NOMO-1 (cell line): ENCODE results near the gene CUL3.
A peak's percentile ranks its signal among the peaks of the same experiment; 100 is the strongest.
"Not testable (repeated sequence)": the region's sequence is repeated elsewhere in the genome, so short reads cannot be mapped to it uniquely, and the experiment has no call there.

ENCODE experiments used
- DNase-seq, 2 experiments: peaks; one replicate each; lab custom pipeline; 2025; ENCODE audit not compliant: unreplicated experiment in 2 of 2; lab: John Stamatoyannopoulos, UW

CUL3 gene

DNA sequence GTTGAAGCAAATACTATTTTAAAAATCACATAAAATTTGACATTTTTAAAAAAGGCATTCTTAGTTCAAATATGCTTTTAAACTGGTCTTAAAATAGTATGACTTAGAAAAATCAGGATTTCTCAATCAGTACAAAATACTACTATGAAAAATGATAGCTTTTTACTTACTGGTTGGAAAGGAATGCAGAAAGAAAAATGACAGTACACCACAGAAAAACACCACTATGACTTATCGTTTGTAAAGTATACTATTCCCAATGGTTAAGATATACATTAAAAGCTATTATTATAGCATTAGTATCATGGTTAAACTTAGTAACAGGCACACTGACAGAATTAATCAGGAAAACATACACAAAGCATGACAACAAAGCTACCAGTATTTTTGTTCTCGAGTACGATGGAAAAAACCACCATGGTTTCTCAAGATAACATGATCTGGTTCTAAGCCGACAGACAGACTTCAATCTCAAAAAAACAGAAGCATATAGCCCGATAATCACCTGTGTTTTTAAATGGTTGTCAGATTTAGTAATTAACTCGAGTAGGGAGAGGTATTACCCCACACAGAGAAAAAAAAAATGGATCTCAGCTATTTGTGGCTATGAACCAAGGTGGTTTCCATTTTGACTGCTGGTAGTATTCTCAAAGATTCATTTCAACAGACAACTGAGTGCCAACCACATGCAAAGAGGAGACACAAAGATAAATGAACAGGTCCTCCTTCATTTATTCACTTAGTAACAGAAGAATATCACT, 39.1 kb downstream of the CUL3 start:
- no peak for DNase-seq

DNA sequence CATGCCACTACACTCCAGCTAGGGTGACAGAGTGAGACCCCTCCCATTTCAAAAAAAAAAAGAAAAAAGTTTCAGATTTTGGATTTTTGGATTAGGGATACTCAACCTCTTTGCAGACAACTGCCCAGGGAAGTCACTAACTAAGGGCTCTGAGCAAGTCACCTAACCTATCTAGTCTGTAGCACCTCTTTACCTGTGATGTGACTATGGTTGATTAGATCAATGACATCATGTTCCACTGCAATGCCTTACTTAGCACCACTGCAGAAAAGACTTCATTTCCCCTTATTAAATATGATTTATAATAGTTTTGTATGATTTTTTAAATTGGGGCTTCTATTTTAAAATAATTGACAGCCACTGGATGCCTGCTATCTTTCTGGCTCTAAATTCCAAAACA, 41.2 kb downstream of the CUL3 start:
- no peak for DNase-seq

DNA sequence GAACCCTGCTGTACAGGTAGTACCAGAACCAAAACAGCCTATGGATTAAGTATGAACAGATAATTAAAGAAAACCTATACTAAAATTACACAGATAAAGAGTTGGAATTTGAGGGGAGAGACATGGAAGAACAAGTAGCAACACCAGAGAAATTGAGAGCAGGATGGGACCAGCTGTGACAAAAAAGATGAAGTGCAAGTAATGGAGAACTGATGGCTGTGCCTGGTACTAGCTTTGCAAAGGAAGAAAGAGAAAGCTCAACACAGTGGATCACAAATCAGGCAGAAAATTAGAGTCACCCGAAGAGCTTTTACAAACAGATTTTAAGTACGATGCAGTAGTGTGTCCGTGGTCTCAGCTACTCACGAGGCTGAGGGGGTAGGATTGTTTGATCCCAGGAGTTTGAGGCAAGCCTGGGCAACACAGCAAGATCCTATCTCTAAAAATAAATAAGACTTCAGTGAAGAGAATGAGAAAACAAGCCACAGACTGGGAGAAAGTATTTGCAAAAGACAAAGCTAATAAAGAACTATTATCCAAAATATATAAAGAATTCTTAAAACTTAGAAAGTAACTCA, 46.5 kb downstream of the CUL3 start:
- no peak for DNase-seq

DNA sequence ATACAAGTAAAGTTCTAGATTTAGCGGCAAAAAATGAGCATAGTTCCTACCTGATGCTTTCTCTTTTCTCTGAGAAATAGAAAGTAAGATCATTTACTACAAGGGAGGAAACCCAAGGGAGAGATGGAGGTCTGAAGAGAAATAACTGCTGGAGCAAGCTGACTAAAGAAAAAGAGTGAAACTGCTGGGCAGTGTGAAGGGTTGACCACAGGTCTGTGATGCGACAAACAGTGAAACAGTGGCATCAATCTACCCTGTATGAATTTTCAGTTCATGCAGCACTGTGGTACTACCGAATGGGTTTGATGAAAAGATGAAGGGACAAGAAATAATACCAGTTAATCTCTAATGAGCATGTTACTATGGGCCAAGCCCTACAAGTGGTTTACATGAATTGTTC, 52.2 kb downstream of the CUL3 start:
- DNase-seq = no peak

DNA sequence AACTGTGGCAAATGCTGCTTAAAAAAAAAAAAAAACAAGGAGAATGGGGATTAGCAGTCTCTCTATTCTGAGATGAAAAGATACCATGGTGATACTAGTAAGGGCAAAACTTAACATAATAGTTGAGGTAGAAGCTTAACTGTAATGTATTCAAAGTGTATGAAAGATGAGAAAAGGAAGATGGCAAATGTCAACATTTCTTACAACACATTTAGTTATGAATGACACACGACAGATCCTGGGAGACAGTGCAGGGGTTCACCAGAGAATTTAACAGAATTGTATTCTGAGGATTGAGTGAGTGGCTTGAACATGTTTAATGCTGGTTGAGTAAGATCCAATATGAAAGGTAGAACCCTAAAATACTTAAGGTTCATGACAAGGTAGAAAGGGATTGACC, 52.7 kb downstream of the CUL3 start:
- DNase-seq = no peak

DNA sequence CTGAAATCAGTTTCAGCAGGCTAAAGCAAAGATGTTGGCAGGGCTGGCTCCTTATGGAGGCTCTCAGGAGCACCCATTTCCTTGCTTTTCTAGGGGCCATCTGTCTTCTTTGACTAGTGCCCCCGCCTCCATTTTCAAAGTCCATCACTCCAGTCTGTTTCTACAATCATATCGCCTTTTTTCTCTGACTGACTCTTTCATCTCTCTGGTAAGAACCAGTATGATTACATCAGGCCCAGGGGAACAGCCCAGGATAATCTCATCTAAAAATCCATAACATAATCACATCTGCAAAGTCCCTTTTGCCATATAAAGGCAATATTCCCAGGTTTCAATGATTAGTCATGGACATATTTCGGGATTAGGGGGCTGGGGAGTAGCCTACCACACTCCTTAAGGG, 57.0 kb downstream of the CUL3 start:
- DNase-seq = no peak

DNA sequence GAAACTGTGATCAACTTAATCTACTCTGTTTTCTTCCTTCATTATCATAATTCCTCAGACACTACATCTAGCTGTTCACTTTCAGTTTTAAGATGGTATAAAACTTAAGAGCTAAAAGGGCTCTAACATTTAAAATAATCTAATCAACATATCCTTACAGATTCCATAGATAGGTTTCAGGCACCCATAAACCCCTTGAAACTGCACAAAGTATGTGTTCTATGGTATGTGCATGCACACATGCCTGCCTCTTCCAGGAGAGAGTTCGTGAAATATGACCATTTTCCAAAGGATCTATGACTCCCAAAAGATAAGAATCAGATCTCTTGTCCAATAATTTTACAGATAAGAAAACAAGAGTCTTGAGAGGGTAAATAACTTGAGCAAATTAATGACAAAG, 59.4 kb downstream of the CUL3 start:
- DNase-seq = no peak

DNA sequence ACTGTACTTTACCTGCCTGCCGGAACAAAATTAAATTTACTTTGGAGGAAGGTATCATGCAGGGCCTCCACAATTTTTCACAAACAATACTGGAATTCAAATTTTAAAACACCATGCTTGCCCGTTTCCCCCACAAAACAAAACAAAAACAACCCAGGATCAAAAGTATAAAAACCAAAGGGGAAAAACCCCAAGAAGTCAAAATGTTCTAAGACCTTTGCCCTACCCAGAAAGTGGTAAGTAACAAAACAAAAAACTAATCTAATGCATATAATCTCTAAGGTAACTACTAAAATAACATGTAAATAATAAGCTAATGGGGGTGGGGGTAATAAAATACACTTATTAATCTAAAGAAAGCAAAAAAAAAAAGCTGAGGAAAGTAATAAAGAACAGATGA, 60.5 kb downstream of the CUL3 start:
- DNase-seq = no peak

DNA sequence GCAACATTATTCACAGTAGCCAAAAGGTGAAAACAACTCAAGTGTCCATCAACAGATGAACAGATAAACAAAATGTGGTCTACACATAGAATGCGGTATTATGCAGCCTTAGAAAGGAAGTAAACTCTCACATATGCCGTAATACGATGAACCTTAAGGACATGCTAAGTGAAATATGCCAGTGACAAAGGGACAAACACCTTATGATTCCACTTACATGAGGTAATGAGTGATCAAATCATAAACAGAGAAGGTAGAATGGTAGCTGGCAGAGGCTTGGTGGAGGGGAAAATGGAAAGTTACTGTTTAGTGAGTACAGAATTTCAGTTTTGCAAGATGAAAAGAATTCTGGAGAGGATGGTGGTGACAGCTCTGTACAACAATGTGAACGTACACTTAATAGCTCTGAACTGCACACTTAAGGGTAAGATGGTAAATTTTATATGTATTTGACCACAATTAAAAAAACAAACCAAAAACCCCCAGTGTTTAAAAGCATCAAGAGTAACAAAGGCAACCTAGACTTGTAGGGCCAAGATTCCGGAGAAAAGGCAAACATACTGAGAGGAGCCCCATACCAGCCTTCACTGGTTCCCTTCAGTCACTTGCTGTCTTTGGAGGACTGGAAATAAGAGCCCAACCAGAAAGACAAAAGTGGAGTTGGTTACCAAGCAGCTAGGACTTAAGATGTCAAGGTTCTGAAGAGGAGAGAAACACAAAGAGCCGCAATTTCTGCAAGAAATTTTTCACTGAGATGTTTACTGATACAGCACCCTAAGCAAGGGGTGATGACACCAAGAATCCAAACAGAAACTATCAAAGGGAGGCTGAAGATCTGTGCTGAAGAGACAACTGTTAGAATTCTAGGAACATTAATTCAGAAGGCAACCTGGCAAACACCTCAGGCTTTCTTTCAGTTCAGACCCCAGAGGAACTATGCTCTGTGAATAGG, 61.3 kb downstream of the CUL3 start:
- peak in 1 of 2 experiments; percentile 62 for DNase-seq

DNA sequence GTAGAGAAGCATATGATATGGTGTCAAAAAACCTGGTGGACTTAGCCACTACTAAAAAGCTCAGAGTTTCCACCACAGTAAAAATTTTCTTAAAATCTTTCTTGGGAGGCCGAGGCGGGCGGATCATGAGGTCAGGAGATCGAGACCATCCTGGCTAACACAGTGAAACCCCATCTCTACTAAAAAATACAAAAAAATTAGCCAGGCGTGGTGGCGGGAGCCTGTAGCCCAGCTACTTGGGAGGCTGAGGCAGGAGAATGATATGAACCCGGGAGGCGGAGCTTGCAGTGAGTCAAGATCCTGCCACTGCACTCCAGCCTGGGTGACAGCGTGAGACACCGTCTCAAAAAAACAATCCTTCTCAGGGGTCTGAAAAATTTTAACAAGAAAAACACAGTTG, 62.7 kb downstream of the CUL3 start:
- not testable (repeated sequence) for DNase-seq

DNA sequence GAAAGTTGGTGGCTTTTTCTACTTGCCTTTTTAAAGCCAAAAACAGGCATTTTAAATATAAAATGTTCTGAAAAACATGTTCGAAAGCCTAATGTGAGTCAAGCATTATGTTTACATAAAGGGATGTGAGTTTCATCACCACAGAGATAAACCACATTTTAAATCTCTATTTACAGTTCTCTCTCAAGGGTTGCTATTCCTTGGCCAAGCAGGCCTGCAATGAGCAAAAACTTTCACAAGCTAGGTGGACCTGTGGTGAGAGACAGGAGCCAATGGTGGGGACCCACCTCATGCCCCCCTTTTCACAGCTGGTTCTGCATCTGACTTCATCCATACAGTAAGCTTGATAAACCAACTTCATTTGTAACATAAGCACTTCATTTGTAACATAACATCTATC, 65.1 kb downstream of the CUL3 start:
- DNase-seq = peak; percentile 40 to 63

DNA sequence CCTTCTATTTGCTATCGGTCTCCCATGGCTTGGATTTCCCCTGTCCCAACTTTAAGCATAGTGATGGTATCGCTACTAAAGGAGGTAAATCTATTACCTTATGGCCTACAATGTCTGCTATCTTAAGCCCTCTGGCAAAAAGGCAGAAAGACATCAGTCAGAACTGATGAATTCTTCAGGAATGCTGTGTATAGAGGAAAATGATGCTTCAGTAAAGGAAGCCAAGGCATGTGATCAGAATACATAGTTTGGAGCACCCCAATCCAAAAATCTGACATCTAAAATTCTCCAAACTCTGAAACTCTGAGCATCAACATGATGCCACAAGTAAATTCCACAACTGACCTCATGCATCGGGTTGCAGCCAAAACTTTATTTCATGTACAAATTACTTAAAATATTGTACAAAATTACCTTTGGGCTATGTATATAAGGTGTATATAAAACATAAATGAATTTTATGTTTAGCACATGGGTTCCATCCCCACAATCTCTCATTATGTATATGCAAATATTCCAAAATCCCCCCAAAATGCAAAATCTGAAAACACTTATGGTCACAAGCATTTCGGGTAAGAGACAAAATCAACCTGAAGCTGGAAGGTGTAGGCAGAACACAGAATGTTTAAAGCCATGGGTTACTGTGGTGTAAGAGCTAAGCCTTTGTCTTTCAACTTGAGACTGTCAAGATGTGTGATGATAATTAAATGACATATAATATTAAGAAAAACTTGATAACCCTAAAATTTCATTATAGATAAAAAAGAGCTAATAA, 66.2 kb downstream of the CUL3 start:
- no peak for DNase-seq

DNA sequence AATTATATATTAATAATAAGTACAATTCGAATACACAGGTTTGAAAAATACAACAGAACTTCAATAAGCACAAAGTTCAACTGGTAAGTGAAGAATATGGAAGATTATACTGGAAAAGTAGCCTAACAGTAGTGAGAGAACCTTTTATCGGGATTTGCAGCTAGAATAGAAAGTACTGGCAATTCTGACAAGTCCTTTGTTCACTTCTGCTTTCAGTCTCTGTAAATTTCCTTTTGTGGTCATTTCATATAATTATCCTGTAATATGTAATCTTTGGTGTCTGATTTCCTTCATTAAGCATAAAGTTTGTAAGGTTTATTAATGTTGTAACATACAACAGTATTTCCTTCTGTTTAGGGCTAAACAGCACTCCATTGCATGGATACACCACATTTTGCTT, 67.2 kb downstream of the CUL3 start:
- DNase-seq = peak; percentile 48 to 89

DNA sequence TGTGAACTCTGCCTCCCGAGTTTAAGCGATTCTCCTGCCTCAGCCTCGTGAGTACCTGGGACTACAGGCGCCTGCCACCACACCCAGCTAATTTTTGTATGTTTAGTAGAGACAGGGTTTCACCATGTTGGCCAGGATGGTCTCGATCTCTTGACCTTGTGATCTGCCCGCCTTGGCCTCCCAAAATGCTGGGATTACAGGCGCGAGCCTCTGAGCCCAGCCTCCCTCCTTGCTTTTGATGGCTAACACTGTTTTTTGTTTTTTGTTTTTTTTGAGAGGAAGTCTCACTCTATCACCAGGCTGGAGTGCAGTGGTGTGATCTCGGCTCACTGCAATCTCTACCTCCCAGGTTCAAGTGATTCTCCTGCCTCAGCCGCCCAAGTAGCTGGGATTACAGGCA, 68.8 kb downstream of the CUL3 start:
- DNase-seq = not testable (repeated sequence)

DNA sequence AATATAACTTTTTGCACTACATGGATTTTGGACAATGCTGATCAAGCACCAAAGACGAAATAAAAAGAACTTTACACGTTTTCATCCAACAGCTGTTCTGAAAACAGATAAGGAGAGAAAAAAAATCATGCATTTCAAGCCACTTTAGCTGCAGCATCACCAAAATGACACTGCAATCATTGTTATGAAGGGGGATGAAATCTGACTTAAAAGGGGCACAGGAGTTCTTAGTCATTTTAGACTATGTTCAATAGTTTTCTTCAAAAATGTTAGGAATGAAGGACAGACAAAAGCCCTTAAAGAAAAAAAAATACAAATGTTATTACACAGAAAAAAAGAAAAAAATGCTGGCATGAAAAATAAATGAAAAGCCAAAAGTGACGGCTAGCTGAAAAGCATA, 71.2 kb downstream of the CUL3 start:
- DNase-seq = no peak

DNA sequence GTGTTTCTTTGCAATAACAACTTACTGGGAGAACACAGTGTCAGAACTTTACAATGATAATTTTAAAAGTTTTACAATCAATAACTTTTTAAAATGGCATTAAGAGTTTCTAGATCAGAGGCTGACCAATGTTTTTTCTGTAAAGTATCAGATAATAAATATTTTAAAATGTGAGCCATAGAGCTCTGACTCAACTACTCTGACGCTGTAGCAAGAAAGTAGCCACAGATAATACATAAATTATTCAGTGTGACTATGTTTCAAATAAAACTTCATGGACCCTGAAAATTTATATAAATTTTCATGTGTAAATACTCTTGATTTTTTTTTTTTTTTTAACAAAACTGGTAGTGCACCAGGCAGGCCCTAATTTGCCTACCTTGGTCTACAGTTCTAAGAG, 77.4 kb downstream of the CUL3 start:
- no peak for DNase-seq

DNA sequence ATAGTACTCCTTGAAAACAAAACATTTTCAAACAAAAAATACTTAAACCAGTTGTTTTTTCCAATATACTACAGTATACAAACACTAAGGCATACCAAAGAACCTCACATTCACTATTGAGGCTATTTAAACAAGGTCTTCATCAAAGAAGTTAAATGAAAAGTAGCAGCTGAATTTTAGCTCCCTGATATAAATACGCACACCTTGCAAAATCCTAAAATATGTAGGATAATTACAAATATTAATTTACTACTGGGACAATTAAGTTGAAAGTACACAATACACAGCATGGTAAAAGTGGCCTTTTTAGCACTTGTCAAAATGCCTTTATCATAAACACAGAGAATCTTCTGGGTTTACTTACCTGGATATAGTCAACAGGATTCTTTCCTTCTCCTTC, 78.7 kb downstream of the CUL3 start:
- no peak for DNase-seq

DNA sequence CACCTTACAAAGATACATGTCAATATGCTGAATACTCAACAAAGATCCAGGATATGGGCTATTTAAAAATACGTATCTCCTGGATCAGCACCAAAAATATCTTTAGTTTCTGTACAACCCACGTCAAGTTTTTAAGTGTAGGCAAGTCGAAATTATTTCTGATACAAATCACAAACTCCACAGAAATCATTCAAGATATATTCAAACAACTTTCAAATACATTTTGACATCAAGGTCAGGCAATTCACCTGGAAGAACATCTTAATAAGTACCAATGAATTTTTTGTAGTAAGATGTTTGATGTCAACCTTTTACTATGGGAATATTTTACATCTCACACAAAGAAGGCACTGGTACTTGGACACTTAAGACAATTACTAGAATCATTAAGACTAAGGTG, 86.2 kb downstream of the CUL3 start:
- DNase-seq = no peak

DNA sequence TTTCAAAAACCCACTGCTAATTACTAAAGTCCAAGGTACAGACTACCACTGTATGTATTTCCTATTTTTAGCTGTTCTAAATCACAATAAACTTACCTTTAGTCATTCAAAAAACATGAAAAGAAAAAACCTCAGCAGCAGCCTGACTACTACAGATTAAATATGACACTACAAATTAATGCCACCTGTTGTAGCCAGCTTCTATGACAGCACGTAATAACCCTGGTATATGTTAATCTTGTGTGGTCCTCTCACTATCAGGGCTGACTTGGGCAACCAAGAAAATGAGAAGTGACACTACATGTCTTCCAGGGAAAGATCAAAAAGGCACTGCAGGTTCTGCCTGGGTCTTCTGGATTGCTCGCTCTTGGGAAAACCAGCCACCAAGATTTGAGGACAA, 92.6 kb downstream of the CUL3 start:
- DNase-seq = no peak

DNA sequence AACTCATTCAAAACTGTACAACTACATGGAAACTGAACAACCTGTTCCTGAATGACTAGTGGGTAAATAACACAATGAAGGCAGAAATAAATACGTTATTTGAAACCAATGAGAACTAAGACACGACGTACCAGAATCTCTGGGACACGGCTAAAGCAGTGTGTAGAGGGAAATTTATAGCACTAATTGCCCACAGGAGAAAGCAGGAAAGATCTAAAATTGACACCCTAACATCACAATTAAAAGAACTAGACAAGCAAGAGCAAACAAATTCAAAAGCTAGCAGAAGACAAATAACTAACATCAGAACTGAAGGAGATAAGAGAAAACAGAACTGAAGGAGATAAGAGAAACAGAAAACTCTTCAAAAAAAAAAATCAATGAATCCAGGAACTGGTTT, 97.2 kb downstream of the CUL3 start:
- not testable (repeated sequence) for DNase-seq
